ENCODE measurements around the gene GPR160. TPM values are rescaled to one million over a fixed set of nuclear protein-coding genes. Genes with fewer than 3 reads are reported as not detected.

Gene GPR160
- total and polyA plus RNA-seq, 10 of the 15 experiments (the other 5 are each of a cell fraction or from before 2014, with no cell fraction given): 1.2 to 57.7 (median 30.9) TPM

DNA sequence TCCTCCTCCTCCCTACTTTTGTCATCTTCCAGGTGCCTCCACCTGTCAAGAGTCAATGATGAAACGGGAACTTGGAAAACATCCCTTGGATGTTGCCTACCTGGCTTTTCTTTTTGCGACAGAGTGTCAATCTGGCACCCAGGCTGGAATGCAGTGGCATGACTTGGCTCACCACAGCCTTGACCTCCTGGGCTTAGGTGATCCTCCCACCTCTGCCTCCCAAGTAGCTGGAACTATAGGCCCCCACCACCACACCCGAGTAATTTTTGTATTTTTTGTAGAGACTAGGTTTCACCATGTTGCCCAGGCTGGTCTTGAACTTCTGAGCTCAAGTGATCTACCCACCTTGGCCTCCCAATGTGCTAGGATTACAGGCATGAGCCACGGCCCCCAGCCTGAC lies 42.8 kb downstream of the GPR160 start:
- POLR2A ChIA-PET: no interaction called here
- intact Hi-C loops (cut with micrococcal nuclease; ENCODE audit: unreplicated experiment): no loop called here
- Histone ChIP-seq H3K4me3 (no peak overlapping the region), H4K20me1 (ENCODE audit: control insufficient read depth, insufficient read depth) (no peaks in the 10 kb centered on the region), H3K79me2 (ENCODE audit: control insufficient read depth, insufficient read depth, low read length) (no peaks in the 10 kb centered on the region), H3K27me3 (replicated peaks in 1 of 2; ENCODE audit: control insufficient read depth in 2 of 2, insufficient read depth in 2 of 2, low read length in 1 of 2) (no peaks in the 10 kb centered on the region), H3K4me2 (ENCODE audit: control insufficient read depth, insufficient read depth) (no peak overlapping the region), H3K36me3 (ENCODE audit: control insufficient read depth in 2 of 2, insufficient read depth in 2 of 2, low read length in 1 of 2) (0 out of 4 replicates have a peak, but pooled peaks cover 0 to 5% of the 10 kb centered on the region in 2 experiments), H3K9ac (ENCODE audit: control insufficient read depth, insufficient read depth, low read length) (no peak overlapping the region), H3K4me1 (ENCODE audit: control insufficient read depth, insufficient read depth, low read length) (no peaks in the 10 kb centered on the region), H3K27ac (ENCODE audit: control insufficient read depth, insufficient read depth) (no peak overlapping the region), H2AFZ (ENCODE audit: control insufficient read depth, low read depth, low read length) (no peak overlapping the region), H3K9me3 (replicated peaks; ENCODE audit: control insufficient read depth, insufficient read depth, low read length) (no peaks in the 10 kb centered on the region)
- no peak for TF ChIP-seq ESRRA (IDR thresholded peaks at IDR 0.05; ENCODE audit: low read length)
- TF ChIP-seq, protein P1, sequence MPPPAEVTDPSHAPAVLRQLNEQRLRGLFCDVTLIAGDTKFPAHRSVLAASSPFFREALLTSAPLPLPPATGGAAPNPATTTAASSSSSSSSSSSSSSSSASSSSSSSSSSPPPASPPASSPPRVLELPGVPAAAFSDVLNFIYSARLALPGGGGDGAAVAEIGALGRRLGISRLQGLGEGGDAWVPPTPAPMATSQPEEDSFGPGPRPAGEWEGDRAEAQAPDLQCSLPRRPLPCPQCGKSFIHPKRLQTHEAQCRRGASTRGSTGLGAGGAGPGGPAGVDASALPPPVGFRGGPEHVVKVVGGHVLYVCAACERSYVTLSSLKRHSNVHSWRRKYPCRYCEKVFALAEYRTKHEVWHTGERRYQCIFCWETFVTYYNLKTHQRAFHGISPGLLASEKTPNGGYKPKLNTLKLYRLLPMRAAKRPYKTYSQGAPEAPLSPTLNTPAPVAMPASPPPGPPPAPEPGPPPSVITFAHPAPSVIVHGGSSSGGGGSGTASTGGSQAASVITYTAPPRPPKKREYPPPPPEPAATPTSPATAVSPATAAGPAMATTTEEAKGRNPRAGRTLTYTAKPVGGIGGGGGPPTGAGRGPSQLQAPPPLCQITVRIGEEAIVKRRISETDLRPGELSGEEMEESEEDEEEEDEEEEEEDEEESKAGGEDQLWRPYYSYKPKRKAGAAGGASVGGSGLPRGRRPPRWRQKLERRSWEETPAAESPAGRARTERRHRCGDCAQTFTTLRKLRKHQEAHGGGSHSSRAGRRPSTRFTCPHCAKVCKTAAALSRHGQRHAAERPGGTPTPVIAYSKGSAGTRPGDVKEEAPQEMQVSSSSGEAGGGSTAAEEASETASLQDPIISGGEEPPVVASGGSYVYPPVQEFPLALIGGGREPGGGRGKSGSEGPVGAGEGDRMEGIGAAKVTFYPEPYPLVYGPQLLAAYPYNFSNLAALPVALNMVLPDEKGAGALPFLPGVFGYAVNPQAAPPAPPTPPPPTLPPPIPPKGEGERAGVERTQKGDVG (CRISPR knock-in tag; IDR thresholded peaks at IDR 0.05): no peak
- TF ChIP-seq POLR2A (IDR thresholded peaks at IDR 0.05; ENCODE audit: low read depth, low read length): peak; percentile 19; the same call in 1 of the 2 replicates
- TF ChIP-seq POLR2AphosphoS5 (IDR thresholded peaks at IDR 0.05; ENCODE audit: low read length): 0 out of 2 replicates have a peak, but pooled peaks have one; percentile 20
- TF ChIP-seq DPF2 (IDR thresholded peaks at IDR 0.05): no peak
- no TSS peak for BruUV-seq (replicated peaks)
- CTCF ChIA-PET: interaction anchor here (1.7 to 3.8 kb wide), 3 partner anchors 10 to 27 kb away, joined by 5 to 18 read pairs (median 9); no protein-coding TSS in a partner anchor
- FAIRE-seq: no peak
- in situ Hi-C loops (cut with MboI): no loop called here
- WGBS (ENCODE audit: insufficient coverage, insufficient replicate concordance, low lambda C conversion rate, missing lambda C conversion rate): 98% methylated on average over 4 of the region's 4 CpGs
- RAD21 ChIA-PET (ENCODE audit: unreplicated experiment): interaction anchor here (1.3 kb wide), 1 partner anchor 237 kb away, joined by 3 read pairs; no protein-coding TSS in a partner anchor
- SMC1A ChIA-PET (ENCODE audit: uncharacterized antibody, unreplicated experiment): interaction anchor here (0.6 to 1.8 kb wide), 4 partner anchors 9 to 217 kb away, joined by 3 to 4 read pairs (median 4); no protein-coding TSS in a partner anchor
- no peak for DNase-seq (ENCODE audit: low read depth, low spot score)
- ATAC-seq: no peak
